SK-N-SH (cell line): Measurements from ENCODE around the gene MLST8. TPM values are rescaled to one million over a fixed set of nuclear protein-coding genes. Genes with fewer than 3 reads are reported as not detected.

Experiments used
- CTCF ChIA-PET: fragments of 300-600, 350-600 bp; formaldehyde crosslinking; extraction: SDS; loops from one replicate; lab custom pipeline; 2021; lab: Yijun Ruan, JAX
- POLR2A ChIA-PET: fragments of 350-600 bp; sonication (Branson Sonifier 250); formaldehyde crosslinking; extraction: SDS; loops from one replicate; lab custom pipeline; 2020; ENCODE audit warnings: antibody characterized with exemption, inconsistent platforms; lab: Yijun Ruan, JAX
- DNase-seq: peaks from one replicate; pipeline ENCODE4 v3.0.0; 2012
- H2AFZ ChIP-seq: fragments of 200-600 bp; sonication (generic); 2 replicates; pipeline ENCODE4 v1.8.1; 2016; ENCODE audit warnings: antibody characterized with exemption, mild to moderate bottlenecking, low read depth
- H3F3A ChIP-seq: fragments of 200-600 bp; sonication (generic); replicated peaks from 2 replicates; pipeline ENCODE3; 2016; ENCODE audit warnings: antibody characterized with exemption, mild to moderate bottlenecking; ENCODE audit not compliant: insufficient read depth
- H3K27ac ChIP-seq, 2 experiments: fragments of 200-500 bp in 1 of 2; fragments of 200-600 bp in 1 of 2; sonication (Bioruptor generic) in 1 of 2; sonication (generic), shearing (Covaris generic) in 1 of 2; 2 replicates each; pipeline versions ENCODE4 v1.5.1 to v1.6.1; 2014 to 2016; ENCODE audit warnings: low read depth in 2 of 2, inconsistent platforms in 1 of 2, low read length in 1 of 2, mild to moderate bottlenecking in 1 of 2, mixed read lengths in 1 of 2
- H3K27me3 ChIP-seq: fragments of 200-600 bp; sonication (generic), shearing (Covaris generic); 2 replicates; pipeline ENCODE4 v1.6.1; 2016; ENCODE audit warnings: mixed run types; ENCODE audit not compliant: insufficient read depth
- H3K36me3 ChIP-seq, 2 experiments: fragments of 200-500 bp in 1 of 2; fragments of 200-600 bp in 1 of 2; sonication (Bioruptor generic) in 1 of 2; sonication (generic) in 1 of 2; replicated peaks in 1 of 2; 2 replicates each; pipeline versions ENCODE3 to v1.5.1; 2014 to 2016; ENCODE audit warnings: low read length in 1 of 2, mild to moderate bottlenecking in 1 of 2; ENCODE audit not compliant: insufficient read depth in 2 of 2, control insufficient read depth in 1 of 2
- H3K4me1 ChIP-seq, 2 experiments: fragments of 200-500 bp in 1 of 2; fragments of 200-600 bp in 1 of 2; sonication (Bioruptor generic) in 1 of 2; sonication (generic), shearing (Covaris generic) in 1 of 2; 2 replicates each; pipeline versions ENCODE4 v1.5.1 to v1.6.1; 2014 to 2016; ENCODE audit warnings: low read depth in 1 of 2, low read length in 1 of 2, mixed run types in 1 of 2; ENCODE audit not compliant: insufficient read depth in 2 of 2, control insufficient read depth in 1 of 2
- H3K4me2 ChIP-seq: fragments of 200-600 bp; sonication (generic), shearing (Covaris generic); 2 replicates; pipeline ENCODE4 v1.6.1; 2017; ENCODE audit warnings: mixed run types
- H3K4me3 ChIP-seq, 2 experiments: fragments of 200-500 bp in 1 of 2; fragments of 200-600 bp in 1 of 2; sonication (Bioruptor generic) in 1 of 2; sonication (generic), shearing (Covaris generic) in 1 of 2; 2 replicates each; pipeline versions ENCODE4 v1.5.1 to v1.8.1; 2014 to 2016; ENCODE audit warnings: low read depth in 2 of 2, inconsistent platforms in 1 of 2, low read length in 1 of 2, mild to moderate bottlenecking in 1 of 2, mixed read lengths in 1 of 2, moderate library complexity in 1 of 2
- H3K79me2 ChIP-seq: fragments of 200-600 bp; sonication (generic); 2 replicates; pipeline ENCODE4 v1.8.1; 2017; ENCODE audit warnings: mild to moderate bottlenecking; ENCODE audit not compliant: insufficient read depth
- H3K9ac ChIP-seq: fragments of 200-600 bp; sonication (generic); 2 replicates; pipeline ENCODE4 v1.6.1; 2017; ENCODE audit warnings: mixed run types
- H3K9me2 ChIP-seq: fragments of 200-600 bp; sonication (generic); 2 replicates; pipeline ENCODE4 v1.6.1; 2017; ENCODE audit warnings: mixed run types
- H3K9me3 ChIP-seq: fragments of 200-600 bp; sonication (generic); 2 replicates; pipeline ENCODE4 v1.6.1; 2017; ENCODE audit warnings: mixed run types, mild to moderate bottlenecking, moderate library complexity
- H4K20me1 ChIP-seq: fragments of 200-600 bp; sonication (generic); 2 replicates; pipeline ENCODE4 v1.6.1; 2017; ENCODE audit warnings: mild to moderate bottlenecking, mixed run types; ENCODE audit not compliant: insufficient read depth
- CHD2 ChIP-seq: fragments of 150-350 bp; IDR thresholded peaks from 2 replicates; pipeline ENCODE4 v1.6.1; 2018; ENCODE audit warnings: low read length; ENCODE audit not compliant: partially characterized antibody
- EP300 ChIP-seq, 2 experiments: IDR thresholded peaks; 2 replicates each; pipeline versions ENCODE4 v1.4.0 to v1.6.1; 2012; ENCODE audit warnings: borderline replicate concordance in 1 of 2, low read depth in 1 of 2, low read length in 1 of 2
- FOSL2 ChIP-seq: IDR thresholded peaks from 2 replicates; pipeline ENCODE4 v1.4.0; 2012; ENCODE audit warnings: low read depth, mild to moderate bottlenecking, moderate library complexity, borderline replicate concordance
- IRF3 ChIP-seq: fragments of 150-350 bp; IDR thresholded peaks from 2 replicates; pipeline ENCODE4 v1.6.1; 2016; ENCODE audit warnings: mild to moderate bottlenecking, low read depth, low read length
- JUND ChIP-seq: IDR thresholded peaks from 2 replicates; pipeline ENCODE4 v1.4.0; 2012
- MEF2A ChIP-seq: IDR thresholded peaks from 2 replicates; pipeline ENCODE4 v1.4.0; 2012; ENCODE audit warnings: low read depth, borderline replicate concordance
- NFIC ChIP-seq: IDR thresholded peaks from 2 replicates; pipeline ENCODE4 v1.4.0; 2012; ENCODE audit warnings: borderline replicate concordance
- NRF1 ChIP-seq: IDR thresholded peaks from 2 replicates; pipeline ENCODE4 v1.6.1; 2012; ENCODE audit warnings: low read depth, mild to moderate bottlenecking, low read length
- POLR2AphosphoS5 ChIP-seq: IDR thresholded peaks from 2 replicates; pipeline ENCODE4 v1.6.1; 2012; ENCODE audit warnings: low read depth, low read length
- RXRA ChIP-seq: IDR thresholded peaks from 2 replicates; pipeline ENCODE4 v1.4.0; 2012; ENCODE audit warnings: low read depth, mild to moderate bottlenecking, borderline replicate concordance
- SIN3A ChIP-seq: IDR thresholded peaks from 2 replicates; pipeline ENCODE4 v1.6.1; 2012; ENCODE audit warnings: low read depth, mild to moderate bottlenecking, low read length, moderate library complexity, borderline replicate concordance
- SMC3 ChIP-seq: IDR thresholded peaks from 2 replicates; pipeline ENCODE4 v1.6.1; 2012; ENCODE audit warnings: low read depth, low read length, improper control_type of control experiment
- TAF1 ChIP-seq: IDR thresholded peaks from 2 replicates; pipeline ENCODE4 v1.6.1; 2012; ENCODE audit warnings: low read depth, mild to moderate bottlenecking, low read length, moderate library complexity, borderline replicate concordance
- TCF12 ChIP-seq: IDR thresholded peaks from 2 replicates; pipeline ENCODE4 v1.4.0; 2012
- TEAD4 ChIP-seq: IDR thresholded peaks from 2 replicates; pipeline ENCODE4 v1.4.0; 2012; ENCODE audit warnings: mild to moderate bottlenecking, borderline replicate concordance; ENCODE audit not compliant: insufficient read depth
- USF2 ChIP-seq: fragments of 150-350 bp; IDR thresholded peaks from 2 replicates; pipeline ENCODE4 v1.6.1; 2017; ENCODE audit warnings: antibody characterized with exemption, low read length, low read depth, borderline replicate concordance
- WGBS: methylation state at CpG from one replicate; pipeline ENCODE4 v1.1.6; 2017; ENCODE audit warnings: low lambda C conversion rate; 5-methylcytosine and 5-hydroxymethylcytosine counted together
- polyA plus RNA-seq, 3 experiments: library from polyadenylated mRNA; depleted of rRNA; stranded (reverse); fragments of >200 nt; gene quantifications; 2 replicates each; pipeline ENCODE4 v1.2.3, GENCODE V29; 2012

Gene MLST8
- polyA plus RNA-seq, 1 of the 3 experiments (the other 2 are of a cell fraction) = 85.4 TPM

- POLR2A ChIA-PET = no interaction called here
- Histone ChIP-seq H3K79me2 (no peaks in the 10 kb centered on the region), H3K9me2 (no peaks in the 10 kb centered on the region), H4K20me1 (no peaks in the 10 kb centered on the region), H2AFZ (no peak overlapping the region), H3K9me3 (no peaks in the 10 kb centered on the region), H3K9ac (no peak overlapping the region), H3K27me3 (no peaks in the 10 kb centered on the region), H3K4me3 (no peak overlapping the region), H3F3A (no peaks in the 10 kb centered on the region), H3K4me1 (no peaks in the 10 kb centered on the region), H3K4me2 (no peak overlapping the region), H3K27ac (no peak overlapping the region), H3K36me3 (peaks cover 0 to 2% of the 10 kb centered on the region in 2 experiments)
- no peak for DNase-seq
- CTCF ChIA-PET = interaction anchor here (1.5 to 3.9 kb wide), 2 partner anchors 9 to 164 kb away, joined by 3 to 19 read pairs; partner anchors contain the start of gene CASKIN1
- TF ChIP-seq SMC3 = no peak
- no peak for TF ChIP-seq JUND
- no peak for TF ChIP-seq NFIC
- TF ChIP-seq RXRA = no peak
- TF ChIP-seq USF2 = no peak
- TF ChIP-seq MEF2A = no peak
- TF ChIP-seq SIN3A = no peak
- TF ChIP-seq TCF12 = no peak
- no peak for TF ChIP-seq FOSL2
- TF ChIP-seq TAF1 = no peak
- TF ChIP-seq POLR2AphosphoS5 = no peak
- TF ChIP-seq EP300 (IDR thresholded peaks at IDR 0.05; ENCODE audit: borderline replicate concordance in 1 of 2, low read depth in 1 of 2, low read length in 1 of 2) = no peak
- TF ChIP-seq CHD2 = no peak
- 93% methylated on average over 12 of the region's 20 CpGs for WGBS
These were observed 18.7 kb upstream of the MLST8 start for GRCh38 chr16:2186505-2186904.

GRCh38 chr16:2187212-2187611 is 18.0 kb upstream of the MLST8 start:
- no peak overlapping the region for H2AFZ ChIP-seq
- H3K9ac ChIP-seq = no peak overlapping the region
- no peak overlapping the region for H3K4me3 ChIP-seq
- no peaks in the 10 kb centered on the region for H3K36me3 ChIP-seq
- no peaks in the 10 kb centered on the region for H3K4me1 ChIP-seq
- no peaks in the 10 kb centered on the region for H3K79me2 ChIP-seq
- H3K4me2 ChIP-seq = no peak overlapping the region
- ChIA-PET POLR2A (no interaction called here), CTCF (no interaction called here)
- H3K9me2 ChIP-seq = no peaks in the 10 kb centered on the region
- no peak for TF ChIP-seq NRF1
- no peak for TF ChIP-seq IRF3
- no peak for TF ChIP-seq EP300 (IDR thresholded peaks at IDR 0.05; ENCODE audit: borderline replicate concordance in 1 of 2, low read depth in 1 of 2, low read length in 1 of 2)
- TF ChIP-seq TEAD4 = no peak
- TF ChIP-seq USF2 = no peak
- no peak for TF ChIP-seq SIN3A
- no peak for TF ChIP-seq JUND
- H3K27ac ChIP-seq = no peak overlapping the region
- no peaks in the 10 kb centered on the region for H3F3A ChIP-seq
- H3K9me3 ChIP-seq = no peaks in the 10 kb centered on the region
- H3K27me3 ChIP-seq = no peaks in the 10 kb centered on the region
- 92% methylated on average over 14 of the region's 17 CpGs for WGBS
- H4K20me1 ChIP-seq = no peaks in the 10 kb centered on the region
- DNase-seq = no peak
